C4-2B (cell line): ENCODE data around the gene LTB4R2.

Experiments used
- ZFX ChIP-seq: fragments of 450-650 bp; IDR thresholded peaks from 2 replicates; pipeline ENCODE4 v1.6.1; 2017
- TF ChIP-seq, protein P1 (sequence below): fragments of 450-650 bp; conservative IDR thresholded peaks from 2 replicates; pipeline ENCODE4 v1.5.1; 2017; ENCODE audit warnings: mild to moderate bottlenecking

DNA sequence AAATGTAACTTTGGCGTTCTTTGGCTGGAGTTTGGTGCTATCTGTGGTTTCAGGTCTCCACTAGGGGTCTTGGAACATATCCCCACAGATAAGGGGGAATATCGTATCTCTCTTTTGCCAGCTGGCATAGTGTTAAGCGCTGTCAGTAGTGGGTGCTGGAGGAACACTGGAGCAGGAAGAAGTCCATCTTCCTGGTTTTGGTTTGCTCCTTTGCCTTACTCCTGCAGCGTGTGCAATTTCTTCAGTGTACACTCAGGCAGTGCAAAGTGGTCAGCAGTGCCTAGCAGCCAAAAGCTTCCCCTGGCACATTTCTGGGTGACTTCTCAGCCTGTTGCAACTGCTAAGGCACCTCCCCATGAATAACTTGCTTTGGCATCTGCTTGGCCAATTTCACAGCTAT is 41.6 kb downstream of the LTB4R2 start:
- TF ChIP-seq, protein P1, sequence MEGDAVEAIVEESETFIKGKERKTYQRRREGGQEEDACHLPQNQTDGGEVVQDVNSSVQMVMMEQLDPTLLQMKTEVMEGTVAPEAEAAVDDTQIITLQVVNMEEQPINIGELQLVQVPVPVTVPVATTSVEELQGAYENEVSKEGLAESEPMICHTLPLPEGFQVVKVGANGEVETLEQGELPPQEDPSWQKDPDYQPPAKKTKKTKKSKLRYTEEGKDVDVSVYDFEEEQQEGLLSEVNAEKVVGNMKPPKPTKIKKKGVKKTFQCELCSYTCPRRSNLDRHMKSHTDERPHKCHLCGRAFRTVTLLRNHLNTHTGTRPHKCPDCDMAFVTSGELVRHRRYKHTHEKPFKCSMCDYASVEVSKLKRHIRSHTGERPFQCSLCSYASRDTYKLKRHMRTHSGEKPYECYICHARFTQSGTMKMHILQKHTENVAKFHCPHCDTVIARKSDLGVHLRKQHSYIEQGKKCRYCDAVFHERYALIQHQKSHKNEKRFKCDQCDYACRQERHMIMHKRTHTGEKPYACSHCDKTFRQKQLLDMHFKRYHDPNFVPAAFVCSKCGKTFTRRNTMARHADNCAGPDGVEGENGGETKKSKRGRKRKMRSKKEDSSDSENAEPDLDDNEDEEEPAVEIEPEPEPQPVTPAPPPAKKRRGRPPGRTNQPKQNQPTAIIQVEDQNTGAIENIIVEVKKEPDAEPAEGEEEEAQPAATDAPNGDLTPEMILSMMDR = no peak
- no peak for TF ChIP-seq ZFX
